SHP77 treated with DMSO at 0.1 percent for 48 hours (cell line): ENCODE results near the gene SHROOM1.

Experiments used
- DNase-seq: peaks from one replicate; lab custom pipeline; 2025; lab: John Stamatoyannopoulos, UW

Gene SHROOM1

DNA sequence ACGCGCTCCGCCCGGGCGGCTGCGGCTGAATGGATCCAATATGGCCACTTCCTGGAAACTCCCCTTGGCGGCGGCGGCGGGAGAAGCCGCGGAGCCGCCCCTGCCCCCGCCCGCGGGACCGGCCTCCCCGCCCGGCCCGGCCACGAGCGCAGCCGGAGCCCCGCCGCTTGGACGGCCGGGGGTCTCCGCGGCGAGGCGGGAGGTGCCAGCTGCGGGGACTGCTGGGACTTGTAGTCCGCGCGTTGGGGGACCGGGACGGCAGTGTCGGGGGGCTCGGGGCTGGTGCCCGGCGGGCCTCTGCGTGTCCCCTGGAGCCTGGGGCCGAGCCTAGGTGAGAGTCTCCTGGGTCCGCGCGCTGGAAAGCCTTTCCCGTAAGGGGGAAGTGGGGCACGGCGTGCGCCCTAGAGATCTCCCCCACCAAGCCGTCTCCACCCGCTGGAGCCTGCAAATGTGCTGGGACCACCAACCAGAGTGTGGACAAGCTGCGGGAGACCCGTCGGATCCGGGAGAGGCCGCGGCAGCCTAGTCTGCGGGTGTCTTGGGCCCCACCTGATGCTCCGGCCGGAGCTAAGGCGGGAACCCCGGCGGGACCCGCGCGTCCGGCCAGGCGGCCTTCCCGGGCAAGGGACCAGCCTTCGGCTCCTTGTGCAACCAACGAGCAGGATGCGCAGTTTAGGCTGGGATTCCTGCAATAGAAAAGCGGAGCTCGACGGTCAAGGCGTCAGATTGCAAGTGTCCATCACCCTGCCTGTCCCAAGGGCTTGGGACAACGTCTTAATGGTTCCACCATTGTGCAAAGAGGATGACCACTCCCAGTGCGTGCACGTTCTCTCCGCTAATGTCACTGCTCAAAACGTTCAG lies 53.0 kb downstream of the SHROOM1 start, which contains the start of gene SEPTIN8:
Gene SEPTIN8, minus strand, starts transcription at position 31 of the 861 bp plus-strand sequence. CDS start 102 bp downstream, outside the sequence.
- no peak for DNase-seq

DNA sequence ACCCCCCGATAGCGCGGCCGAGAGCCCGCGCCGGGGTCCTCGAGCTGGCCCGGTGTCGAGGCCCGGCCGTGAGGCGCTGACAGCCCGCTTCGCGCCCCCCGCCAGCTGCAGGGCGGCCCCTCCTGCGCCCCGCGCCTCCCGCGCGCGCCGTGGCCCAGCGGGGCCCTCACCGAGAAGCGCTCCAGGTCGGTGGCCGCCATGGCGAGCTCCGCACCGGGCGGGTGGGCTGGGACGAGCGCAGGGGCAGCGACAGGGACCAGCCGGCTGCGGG lies 53.6 kb downstream of the SHROOM1 start:
- DNase-seq, result no peak

DNA sequence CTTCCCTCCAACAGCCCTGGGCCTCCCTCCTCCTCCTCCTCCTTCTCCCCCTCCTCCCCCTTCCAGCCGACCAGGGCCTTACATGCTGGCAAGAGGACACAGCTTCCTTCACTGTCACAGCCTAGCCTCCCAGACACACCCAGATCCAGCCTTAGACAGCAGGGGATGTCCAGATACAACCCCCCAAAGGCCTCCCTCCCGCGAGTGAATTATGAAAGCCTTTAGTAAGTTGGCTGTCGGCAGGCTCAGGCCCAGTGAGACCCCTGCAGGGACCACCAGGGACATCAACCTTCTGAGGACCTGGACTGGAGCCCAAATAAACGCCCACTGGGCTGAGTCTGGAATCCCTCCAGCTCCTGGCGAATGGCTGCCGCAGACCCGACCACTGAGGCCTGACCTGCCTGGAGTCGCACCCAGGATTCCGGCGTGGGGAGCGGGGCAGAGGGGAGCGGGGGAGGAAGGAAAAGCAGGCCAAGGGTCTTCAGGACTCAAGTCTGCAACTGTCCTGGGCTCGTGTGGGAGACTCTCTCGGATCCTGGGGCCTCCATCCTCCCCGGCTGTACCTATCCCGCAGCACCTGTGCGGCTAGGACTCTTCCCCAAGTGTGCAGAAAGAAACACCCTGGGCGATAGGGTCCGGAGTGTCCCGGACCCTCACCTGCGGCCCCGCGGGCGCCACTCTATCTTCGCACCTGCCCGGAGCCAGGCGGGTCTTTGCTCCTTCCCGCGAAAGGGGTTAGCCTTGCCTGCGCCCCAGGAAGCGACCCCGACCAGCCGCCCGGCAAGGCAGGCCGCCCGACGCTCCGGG lies 54.1 kb downstream of the SHROOM1 start:
- no peak for DNase-seq

DNA sequence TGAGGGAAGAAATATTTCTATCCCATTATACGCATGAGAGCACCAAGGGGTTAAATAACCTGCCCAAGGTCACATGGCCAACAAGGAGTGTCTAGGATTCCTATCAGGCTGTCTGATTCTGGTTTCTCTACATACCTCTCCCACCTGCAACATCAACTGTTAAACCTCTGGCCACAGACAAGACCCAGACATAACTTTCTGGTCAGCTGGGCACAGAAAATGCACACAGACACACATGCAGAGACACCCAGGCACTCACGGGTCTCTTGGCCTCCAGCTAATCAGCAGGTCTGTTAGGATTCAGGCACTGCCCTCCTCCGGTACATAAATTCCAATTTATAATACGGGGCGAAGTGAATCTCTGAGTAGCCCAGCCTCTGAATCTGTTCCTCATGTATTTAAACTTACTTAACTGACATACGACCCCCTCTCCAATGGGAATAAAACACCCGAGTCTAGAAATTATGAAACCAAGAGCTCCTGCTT lies 54.9 kb downstream of the SHROOM1 start:
- DNase-seq, result no peak

DNA sequence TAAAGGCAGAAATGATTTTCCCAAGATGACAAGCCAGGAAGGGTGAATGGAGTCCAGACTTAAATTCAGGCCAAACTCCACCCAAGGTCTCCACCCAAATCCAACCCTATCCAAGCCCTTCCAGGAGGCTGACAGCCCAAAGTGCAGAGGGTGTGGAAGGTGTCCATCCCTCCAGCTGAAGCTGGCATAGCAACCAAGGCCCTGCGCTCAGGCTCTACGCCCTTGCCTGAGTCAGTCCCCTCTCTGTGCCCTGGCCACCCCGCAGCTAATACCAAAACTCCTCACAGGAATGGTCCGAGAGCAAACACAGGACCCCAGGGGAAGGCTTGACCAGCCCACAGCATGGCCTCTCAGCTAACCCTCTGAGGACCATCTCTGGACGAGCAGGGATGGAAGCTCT lies 55.6 kb downstream of the SHROOM1 start:
- DNase-seq, result no peak

DNA sequence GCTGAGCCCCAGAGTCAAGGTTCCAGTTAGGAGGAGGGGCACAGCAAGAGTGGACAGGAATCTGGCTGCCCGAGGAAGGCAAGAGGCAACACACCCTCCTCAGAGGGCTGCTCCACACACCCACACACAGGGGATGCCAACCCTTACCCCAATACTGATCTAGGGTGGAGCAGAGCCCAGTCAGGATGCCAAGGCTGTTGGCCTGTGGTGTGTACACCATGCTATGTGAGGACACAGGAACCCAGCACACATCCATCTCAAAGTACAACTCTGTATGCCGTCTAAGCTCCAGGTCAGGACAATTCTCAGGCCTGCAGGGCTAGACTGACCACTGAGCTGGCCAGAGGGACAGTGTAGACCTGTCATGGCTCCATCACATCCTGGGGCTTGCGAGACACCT lies 56.0 kb downstream of the SHROOM1 start:
- DNase-seq, result no peak

DNA sequence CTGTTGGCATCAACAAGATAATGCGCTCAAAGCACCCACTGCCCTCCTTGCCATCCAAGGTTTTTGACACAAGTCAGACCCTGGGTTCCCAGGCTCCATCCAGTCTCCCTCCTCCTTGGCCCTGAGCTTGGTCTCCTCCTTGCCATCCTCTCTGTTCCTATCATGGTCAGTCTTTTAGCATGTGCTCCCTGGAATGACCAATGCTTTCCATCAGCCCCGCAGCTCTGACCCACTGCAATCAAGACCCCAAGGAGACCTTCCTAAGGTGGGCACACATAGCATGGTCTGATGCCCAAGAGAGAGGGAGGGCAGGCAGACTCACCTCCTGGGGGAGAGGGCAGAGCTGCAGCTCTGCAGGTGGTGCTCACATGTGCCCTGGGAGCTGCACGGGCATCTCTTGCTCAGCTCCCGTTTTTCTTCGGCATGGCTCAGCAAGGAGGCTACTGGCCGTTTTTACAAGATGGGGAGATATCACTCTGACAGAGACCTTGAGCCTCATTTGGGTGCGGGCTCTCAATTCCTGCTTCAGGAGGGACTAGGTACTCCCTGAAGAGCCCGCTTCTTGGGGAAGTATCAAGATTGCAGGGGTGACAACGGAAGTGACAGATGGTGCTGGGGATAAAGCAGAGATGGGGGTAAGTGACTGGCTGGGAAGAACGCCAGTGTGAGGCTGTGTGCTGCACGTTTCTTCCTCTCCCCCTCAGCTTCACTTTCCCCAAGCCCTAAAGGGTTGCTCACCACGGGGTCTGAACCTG lies 56.7 kb downstream of the SHROOM1 start:
- DNase-seq, result no peak

DNA sequence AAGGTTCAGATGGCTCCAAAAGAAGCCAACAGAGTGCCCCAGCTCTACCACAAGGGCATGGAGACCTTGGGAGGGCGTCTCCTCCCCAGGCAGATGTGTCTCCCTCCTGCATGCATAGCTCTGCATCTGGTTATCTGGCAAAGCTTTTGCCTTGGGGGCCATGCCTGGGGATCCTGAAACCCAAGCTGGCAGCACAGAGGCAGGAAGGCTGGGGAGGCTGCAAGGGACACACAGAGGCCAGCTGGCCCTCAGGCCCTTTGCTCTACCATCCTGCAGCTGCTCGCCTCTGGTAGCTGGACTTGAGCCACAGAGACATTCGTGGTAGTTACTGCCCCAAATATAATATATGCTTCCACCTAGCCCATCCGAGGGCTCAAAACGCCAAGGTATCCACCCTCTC lies 57.3 kb downstream of the SHROOM1 start:
- no peak for DNase-seq

DNA sequence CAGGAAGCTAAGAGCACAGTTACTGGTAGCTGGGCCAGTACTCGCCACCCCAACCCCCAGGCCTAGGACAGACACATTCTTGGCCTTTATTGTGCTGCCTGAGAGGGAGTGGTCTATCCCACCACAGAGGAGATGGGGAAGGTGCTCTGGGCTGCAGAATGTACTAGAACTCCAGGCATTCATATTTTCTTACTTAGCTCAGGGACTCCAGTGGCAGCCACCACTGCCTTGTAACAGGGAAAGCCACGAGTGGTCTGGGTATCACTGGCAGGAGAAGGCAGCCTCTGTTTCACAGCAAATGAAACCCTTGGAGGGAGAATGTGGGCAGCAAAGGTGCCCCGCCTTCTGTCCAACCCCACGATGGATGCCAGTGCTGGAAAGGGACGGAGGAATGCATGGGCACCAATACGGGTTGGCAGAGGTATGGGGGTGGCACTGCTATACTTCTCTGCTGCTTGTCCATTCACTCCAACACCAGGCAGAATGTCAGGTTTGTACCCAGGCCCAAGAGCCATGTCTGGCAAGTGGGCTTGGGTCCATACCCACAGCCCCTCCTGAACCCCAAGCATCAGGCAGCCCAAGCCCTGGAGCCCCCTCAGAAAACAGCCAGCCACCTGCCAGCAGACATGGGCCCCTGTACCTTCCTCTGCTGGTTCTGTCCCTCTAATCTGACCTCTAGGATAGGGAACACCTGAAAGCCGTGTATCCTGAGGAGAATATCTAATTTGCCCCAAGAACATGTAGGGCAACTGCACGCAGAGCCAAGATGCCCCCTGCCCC lies 58.0 kb downstream of the SHROOM1 start:
- DNase-seq, result no peak
